ENCODE measurements around the gene RNF38.

- TF ChIP-seq, protein P1, sequence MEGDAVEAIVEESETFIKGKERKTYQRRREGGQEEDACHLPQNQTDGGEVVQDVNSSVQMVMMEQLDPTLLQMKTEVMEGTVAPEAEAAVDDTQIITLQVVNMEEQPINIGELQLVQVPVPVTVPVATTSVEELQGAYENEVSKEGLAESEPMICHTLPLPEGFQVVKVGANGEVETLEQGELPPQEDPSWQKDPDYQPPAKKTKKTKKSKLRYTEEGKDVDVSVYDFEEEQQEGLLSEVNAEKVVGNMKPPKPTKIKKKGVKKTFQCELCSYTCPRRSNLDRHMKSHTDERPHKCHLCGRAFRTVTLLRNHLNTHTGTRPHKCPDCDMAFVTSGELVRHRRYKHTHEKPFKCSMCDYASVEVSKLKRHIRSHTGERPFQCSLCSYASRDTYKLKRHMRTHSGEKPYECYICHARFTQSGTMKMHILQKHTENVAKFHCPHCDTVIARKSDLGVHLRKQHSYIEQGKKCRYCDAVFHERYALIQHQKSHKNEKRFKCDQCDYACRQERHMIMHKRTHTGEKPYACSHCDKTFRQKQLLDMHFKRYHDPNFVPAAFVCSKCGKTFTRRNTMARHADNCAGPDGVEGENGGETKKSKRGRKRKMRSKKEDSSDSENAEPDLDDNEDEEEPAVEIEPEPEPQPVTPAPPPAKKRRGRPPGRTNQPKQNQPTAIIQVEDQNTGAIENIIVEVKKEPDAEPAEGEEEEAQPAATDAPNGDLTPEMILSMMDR (IDR thresholded peaks at IDR 0.05; ENCODE audit: poor library complexity, severe bottlenecking) = no peak
- TF ChIP-seq EZH2 (IDR thresholded peaks at IDR 0.05; ENCODE audit: borderline replicate concordance, insufficient read depth, low read length, poor library complexity, severe bottlenecking) = no peak
These were observed 102.3 kb downstream of the RNF38 start for GRCh38 chr9:36297798-36298197.

Measured in neural cell (in vitro differentiated cells).